ENCODE data around the gene UBE2E2. TPM values are rescaled to one million over a fixed set of nuclear protein-coding genes. Genes with fewer than 3 reads are reported as not detected.

UBE2E2 gene
- total RNA-seq, 1 experiment from 2014 or later: 54.9 TPM

GRCh38 chr3:23620638-23621015 lies 417.5 kb downstream of the UBE2E2 start (continued):
- TF ChIP-seq, protein P1, sequence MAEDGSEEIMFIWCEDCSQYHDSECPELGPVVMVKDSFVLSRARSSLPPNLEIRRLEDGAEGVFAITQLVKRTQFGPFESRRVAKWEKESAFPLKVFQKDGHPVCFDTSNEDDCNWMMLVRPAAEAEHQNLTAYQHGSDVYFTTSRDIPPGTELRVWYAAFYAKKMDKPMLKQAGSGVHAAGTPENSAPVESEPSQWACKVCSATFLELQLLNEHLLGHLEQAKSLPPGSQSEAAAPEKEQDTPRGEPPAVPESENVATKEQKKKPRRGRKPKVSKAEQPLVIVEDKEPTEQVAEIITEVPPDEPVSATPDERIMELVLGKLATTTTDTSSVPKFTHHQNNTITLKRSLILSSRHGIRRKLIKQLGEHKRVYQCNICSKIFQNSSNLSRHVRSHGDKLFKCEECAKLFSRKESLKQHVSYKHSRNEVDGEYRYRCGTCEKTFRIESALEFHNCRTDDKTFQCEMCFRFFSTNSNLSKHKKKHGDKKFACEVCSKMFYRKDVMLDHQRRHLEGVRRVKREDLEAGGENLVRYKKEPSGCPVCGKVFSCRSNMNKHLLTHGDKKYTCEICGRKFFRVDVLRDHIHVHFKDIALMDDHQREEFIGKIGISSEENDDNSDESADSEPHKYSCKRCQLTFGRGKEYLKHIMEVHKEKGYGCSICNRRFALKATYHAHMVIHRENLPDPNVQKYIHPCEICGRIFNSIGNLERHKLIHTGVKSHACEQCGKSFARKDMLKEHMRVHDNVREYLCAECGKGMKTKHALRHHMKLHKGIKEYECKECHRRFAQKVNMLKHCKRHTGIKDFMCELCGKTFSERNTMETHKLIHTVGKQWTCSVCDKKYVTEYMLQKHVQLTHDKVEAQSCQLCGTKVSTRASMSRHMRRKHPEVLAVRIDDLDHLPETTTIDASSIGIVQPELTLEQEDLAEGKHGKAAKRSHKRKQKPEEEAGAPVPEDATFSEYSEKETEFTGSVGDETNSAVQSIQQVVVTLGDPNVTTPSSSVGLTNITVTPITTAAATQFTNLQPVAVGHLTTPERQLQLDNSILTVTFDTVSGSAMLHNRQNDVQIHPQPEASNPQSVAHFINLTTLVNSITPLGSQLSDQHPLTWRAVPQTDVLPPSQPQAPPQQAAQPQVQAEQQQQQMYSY (CRISPR knock-in tag; IDR thresholded peaks at IDR 0.05): no peak
- TF ChIP-seq CREM (CRISPR knock-in tag; IDR thresholded peaks at IDR 0.05) (no peak), FOXJ3 (CRISPR knock-in tag; IDR thresholded peaks at IDR 0.05; ENCODE audit: borderline replicate concordance) (no peak)

GRCh38 chr3:23623844-23624243 lies 420.7 kb downstream of the UBE2E2 start:
- Mint-ChIP-seq H3K4me3 (no peak overlapping the region), H3K4me1 (peaks cover 12% of the 10 kb centered on the region), H3K27me3 (ENCODE audit: low read depth) (no peaks in the 10 kb centered on the region; the same call in 1 of the 2 replicates), H3K9me3 (peaks cover 41% of the 10 kb centered on the region), H3K36me3 (peaks cover 31% of the 10 kb centered on the region), H3K27ac (no peak overlapping the region)
- DNase-seq (ENCODE audit: low spot score) (no peak), ATAC-seq (no peak)
- ChIA-PET CTCF (no interaction called here), POLR2A (no interaction called here)
- TF ChIP-seq GTF2I (CRISPR knock-in tag; conservative IDR thresholded peaks at IDR 0.05): no peak
- TF ChIP-seq, protein P2, sequence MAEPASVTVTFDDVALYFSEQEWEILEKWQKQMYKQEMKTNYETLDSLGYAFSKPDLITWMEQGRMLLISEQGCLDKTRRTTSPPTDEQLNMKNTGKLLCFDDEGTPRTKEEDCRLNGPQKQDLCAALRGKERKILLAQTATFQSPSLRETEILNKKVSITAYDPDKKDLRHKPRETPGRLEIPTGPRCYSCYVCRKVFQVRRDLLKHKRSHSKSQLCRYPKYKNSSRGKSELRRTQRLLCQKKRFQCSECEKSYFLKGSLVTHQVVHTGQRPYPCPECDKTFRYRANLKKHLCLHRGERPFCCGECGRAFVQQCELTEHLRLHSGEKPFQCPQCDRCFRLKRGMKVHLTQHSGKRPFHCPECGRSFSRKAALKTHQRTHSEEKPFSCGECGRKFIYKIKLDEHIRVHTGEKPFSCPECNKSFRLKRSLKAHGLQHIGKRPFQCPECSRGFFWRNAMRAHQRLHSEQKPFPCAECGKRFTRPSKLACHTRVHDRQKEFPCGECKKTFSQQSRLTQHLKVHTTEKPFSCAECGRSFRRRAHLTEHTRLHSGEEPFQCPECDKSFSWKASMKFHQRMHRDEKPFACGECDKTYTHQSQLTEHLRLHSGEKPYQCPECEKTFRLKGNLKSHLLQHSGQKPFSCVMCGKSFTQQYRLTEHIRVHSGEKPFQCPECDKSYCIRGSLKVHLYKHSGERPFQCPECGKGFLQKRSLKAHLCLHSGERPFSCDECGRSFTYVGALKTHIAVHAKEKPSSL (CRISPR knock-in tag; conservative IDR thresholded peaks at IDR 0.05): no peak
- TF ChIP-seq NR2C2 (CRISPR knock-in tag; IDR thresholded peaks at IDR 0.05): no peak
- TF ChIP-seq, protein P3, sequence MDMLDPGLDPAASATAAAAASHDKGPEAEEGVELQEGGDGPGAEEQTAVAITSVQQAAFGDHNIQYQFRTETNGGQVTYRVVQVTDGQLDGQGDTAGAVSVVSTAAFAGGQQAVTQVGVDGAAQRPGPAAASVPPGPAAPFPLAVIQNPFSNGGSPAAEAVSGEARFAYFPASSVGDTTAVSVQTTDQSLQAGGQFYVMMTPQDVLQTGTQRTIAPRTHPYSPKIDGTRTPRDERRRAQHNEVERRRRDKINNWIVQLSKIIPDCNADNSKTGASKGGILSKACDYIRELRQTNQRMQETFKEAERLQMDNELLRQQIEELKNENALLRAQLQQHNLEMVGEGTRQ (CRISPR knock-in tag; IDR thresholded peaks at IDR 0.05): no peak
- TF ChIP-seq STAT6 (CRISPR knock-in tag; conservative IDR thresholded peaks at IDR 0.05; ENCODE audit: low read depth): no peak
- no peak for TF ChIP-seq ZNF263 (CRISPR knock-in tag; IDR thresholded peaks at IDR 0.05; ENCODE audit: low read depth)
- TF ChIP-seq, protein P4, sequence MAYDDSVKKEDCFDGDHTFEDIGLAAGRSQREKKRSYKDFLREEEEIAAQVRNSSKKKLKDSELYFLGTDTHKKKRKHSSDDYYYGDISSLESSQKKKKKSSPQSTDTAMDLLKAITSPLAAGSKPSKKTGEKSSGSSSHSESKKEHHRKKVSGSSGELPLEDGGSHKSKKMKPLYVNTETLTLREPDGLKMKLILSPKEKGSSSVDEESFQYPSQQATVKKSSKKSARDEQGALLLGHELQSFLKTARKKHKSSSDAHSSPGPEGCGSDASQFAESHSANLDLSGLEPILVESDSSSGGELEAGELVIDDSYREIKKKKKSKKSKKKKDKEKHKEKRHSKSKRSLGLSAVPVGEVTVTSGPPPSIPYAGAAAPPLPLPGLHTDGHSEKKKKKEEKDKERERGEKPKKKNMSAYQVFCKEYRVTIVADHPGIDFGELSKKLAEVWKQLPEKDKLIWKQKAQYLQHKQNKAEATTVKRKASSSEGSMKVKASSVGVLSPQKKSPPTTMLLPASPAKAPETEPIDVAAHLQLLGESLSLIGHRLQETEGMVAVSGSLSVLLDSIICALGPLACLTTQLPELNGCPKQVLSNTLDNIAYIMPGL (CRISPR knock-in tag; IDR thresholded peaks at IDR 0.05): no peak

DNA sequence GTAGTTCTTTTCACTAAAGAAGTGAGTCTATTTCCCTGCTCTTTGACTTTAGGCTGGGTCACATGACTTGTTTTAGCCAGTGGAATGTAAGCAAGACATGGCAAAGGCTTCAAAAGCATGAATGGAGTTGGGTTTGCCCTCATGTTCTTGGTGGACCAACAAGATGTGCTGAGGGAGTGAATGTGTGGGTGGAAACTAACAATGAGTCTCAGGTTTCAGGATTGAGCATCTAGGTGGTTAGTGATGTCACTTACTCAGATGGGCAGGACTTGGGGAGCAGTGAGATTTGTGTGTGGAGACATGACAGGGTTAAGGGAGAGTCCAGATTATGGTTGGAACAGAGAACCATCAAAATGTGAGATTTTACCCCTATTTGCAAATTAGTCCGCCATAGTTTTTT lies 421.2 kb downstream of the UBE2E2 start:
- Mint-ChIP-seq H3K27ac (no peak overlapping the region), H3K4me3 (no peak overlapping the region), H3K4me1 (peaks cover 12% of the 10 kb centered on the region), H3K27me3 (ENCODE audit: low read depth) (no peaks in the 10 kb centered on the region; the same call in 1 of the 2 replicates), H3K9me3 (peaks cover 41% of the 10 kb centered on the region), H3K36me3 (peaks cover 31% of the 10 kb centered on the region)
- CTCF ChIA-PET: no interaction called here
- TF ChIP-seq ATF3 (CRISPR knock-in tag; conservative IDR thresholded peaks at IDR 0.05) (no peak), NR2C2 (CRISPR knock-in tag; IDR thresholded peaks at IDR 0.05) (no peak), ELF4 (CRISPR knock-in tag; IDR thresholded peaks at IDR 0.05; ENCODE audit: low read depth) (no peak)
- no peak for DNase-seq (ENCODE audit: low spot score)
- POLR2A ChIA-PET: no interaction called here
- no peak for ATAC-seq

Measured in WTC11 (cell line).